Stimulated activated CD4-positive, alpha-beta T cell treated with anti-CD3 and anti-CD28 coated beads, TNF-alpha, amount 100 ng/mL, for 1 hour (primary cell): ENCODE measurements around the gene MPRIP.
"Not testable (repeated sequence)": the region's sequence is repeated elsewhere in the genome, so short reads cannot be mapped to it uniquely, and the experiment has no call there.

Experiments
- DNase-seq, 3 donors: peaks; one replicate each; pipeline ENCODE4 v3.0.0-alpha.2; 2020; ENCODE audit warnings: low read depth in 3 of 3, low spot score in 1 of 3

Gene MPRIP

DNA sequence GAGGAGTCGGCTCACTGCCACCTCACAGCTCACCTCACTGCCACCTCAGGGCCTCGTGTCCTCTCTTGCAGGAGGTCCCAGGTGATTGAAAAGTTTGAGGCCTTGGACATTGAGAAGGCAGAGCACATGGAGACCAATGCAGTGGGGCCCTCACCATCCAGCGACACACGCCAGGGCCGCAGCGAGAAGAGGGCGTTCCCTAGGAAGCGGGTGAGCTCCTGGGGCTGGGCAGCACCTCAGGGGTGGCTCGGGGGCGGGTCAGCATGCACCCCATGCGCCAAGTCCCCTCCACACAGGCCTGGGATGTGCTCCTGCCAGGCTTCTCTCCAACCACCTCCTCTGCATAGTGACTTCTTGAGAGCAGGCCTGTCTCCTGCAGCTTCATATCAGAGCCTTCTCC lies 100.3 kb downstream of the MPRIP start:
- DNase-seq: no peak

GRCh38 chr17:17143501-17143900 lies 101.2 kb downstream of the MPRIP start:
- DNase-seq: no peak

DNA sequence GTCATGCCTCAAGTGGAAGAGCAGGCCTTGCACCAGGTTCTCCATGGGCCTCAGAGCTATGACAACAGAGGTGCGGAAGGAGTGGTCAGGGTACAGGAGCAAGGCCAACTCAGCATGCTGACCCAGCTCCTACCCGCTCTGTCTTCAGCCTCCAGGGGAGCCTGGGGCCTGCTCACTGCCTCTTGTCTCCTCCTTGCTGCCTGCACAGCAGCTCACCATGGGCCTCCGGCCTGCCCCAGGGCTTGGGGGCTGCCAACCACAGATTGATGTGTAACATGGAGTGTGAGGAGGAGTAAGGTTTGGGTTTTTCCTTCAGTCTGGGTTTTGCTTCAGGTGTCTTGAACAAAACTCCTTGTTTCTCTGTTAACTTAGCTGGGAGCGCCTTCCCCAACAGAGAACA lies 101.8 kb downstream of the MPRIP start:
- no peak for DNase-seq

- DNase-seq: no peak
Measured at GRCh38 chr17:17144916-17145665, 102.8 kb downstream of the MPRIP start.

- no peak for DNase-seq
Measured at GRCh38 chr17:17146786-17147406, 104.6 kb downstream of the MPRIP start.

GRCh38 chr17:17147821-17148220 lies 105.6 kb downstream of the MPRIP start:
- DNase-seq: no peak

GRCh38 chr17:17149520-17150447 lies 107.5 kb downstream of the MPRIP start:
- no peak for DNase-seq

DNA sequence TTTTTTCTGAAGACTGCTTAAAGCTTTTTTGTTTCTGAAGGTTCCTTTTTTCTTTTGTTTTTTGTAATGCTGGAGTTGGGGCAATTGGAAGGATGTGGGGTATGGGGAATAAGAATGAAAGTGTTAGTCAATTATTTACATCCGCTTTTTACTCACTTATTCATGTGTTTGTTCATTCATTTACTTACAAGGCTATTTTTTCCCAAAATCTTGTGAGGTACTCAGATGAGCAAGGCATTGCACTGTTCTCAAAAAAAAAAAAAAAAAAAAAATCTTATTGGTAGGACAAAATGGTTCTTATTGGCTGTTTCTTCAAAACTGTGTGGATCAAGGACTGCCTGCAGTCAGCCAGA lies 108.2 kb downstream of the MPRIP start:
- DNase-seq: no peak

DNA sequence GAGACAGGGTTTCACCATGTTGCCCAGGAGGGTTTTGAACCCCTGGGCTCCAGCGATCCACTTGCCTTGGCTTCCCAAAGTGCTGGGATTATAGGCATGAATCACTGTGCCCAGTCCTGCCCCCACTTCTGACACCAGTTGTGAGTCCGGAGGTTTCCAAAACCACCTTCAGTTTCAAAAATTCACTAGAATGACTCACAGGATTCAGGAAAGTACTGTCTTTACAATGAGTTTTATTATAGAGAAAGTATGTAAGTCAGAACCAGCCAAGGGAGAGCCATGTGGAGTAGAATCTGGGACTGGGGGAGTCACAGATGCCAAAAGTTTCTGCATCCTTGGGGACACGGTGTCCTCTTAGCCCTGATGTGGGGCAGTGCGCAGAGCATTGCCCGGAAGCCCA lies 108.8 kb downstream of the MPRIP start:
- no peak for DNase-seq

DNA sequence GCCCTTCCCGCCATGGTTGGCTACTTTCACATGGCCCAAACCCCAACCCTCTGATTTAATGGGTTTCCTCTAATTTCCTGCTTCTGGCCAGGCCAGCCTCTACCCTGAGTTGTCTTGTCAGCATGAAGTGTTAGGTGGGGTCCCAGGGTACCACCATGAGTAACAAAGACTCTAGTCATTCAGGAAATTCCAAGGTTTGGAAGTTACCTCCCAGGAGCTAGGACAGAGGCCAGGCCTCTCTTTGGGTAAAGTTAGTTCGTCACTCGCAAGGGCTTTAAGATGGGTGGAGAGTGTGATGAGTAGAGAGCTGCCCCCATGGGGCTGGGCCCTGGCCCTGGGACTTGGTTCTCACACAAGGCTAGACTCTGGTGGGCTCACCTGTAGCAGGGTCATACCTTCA lies 109.3 kb downstream of the MPRIP start:
- no peak for DNase-seq

DNA sequence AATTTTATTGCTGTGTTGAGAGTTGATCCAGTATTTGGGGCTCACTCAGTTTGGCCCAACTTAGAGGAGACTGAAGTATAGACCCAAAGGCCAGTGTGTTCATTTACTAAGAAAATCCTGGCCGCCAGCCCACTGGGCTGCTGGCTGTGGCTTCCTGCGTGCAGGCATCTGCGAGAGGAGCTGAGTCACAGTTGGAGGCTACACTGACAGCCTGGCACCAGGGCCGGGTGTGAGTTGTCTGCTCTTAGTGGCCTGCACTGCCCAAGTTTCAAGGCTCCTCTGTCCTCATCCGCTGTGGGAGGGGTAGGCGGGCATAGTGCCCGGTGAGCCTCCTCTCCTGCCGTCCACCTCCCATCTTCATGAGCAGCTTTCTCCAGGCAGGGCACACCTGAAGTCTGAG lies 109.7 kb downstream of the MPRIP start:
- DNase-seq: no peak

- DNase-seq: no peak
Measured at GRCh38 chr17:17152385-17152784, 110.1 kb downstream of the MPRIP start.

GRCh38 chr17:17153071-17153470 lies 110.8 kb downstream of the MPRIP start:
- no peak for DNase-seq

DNA sequence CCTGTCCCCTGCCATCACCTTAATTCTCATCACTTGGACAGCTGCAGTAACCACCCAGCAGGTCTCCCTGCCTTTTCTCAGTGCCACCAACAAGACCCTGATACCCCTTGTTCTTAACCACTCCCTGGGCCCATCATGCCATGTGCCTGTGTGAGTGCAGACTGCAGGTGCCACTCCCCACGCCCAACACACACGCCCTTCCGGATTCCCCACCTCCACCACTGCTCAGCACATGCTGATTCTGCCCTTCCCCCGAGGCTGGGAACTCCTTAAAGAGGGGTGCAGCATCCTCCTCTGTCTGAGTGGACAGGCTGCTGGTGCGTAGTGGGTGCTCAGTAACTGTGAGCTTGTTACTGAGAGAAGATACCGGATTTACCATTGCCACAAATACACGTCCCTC lies 111.5 kb downstream of the MPRIP start:
- DNase-seq: no peak

DNA sequence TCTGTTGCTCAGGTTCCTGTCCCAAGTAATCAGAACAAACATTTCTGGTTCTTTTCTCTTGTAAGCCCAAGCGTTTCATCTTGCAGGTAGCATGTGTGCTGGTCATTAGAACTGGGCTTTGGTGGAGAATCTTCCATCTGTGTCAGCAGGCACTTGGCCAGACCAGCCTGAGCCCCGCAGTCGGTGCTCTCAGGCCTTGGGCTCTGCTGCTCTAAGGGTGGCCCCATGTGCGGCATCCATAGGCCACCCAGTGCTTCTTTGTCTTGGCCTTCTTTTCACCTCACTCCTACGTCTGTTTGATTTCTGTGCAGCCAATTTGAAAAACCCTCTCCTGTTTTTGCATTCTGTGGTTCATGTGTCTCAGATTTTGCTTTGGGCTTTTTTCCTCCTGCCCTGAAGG lies 112.3 kb downstream of the MPRIP start:
- DNase-seq: no peak

- DNase-seq: no peak
Measured at GRCh38 chr17:17154981-17155380, 112.7 kb downstream of the MPRIP start.

GRCh38 chr17:17155568-17155967 lies 113.3 kb downstream of the MPRIP start:
- DNase-seq: no peak

- DNase-seq: no peak
Measured at GRCh38 chr17:17156107-17156506, 113.8 kb downstream of the MPRIP start.

GRCh38 chr17:17156511-17156910 lies 114.3 kb downstream of the MPRIP start:
- DNase-seq: no peak

DNA sequence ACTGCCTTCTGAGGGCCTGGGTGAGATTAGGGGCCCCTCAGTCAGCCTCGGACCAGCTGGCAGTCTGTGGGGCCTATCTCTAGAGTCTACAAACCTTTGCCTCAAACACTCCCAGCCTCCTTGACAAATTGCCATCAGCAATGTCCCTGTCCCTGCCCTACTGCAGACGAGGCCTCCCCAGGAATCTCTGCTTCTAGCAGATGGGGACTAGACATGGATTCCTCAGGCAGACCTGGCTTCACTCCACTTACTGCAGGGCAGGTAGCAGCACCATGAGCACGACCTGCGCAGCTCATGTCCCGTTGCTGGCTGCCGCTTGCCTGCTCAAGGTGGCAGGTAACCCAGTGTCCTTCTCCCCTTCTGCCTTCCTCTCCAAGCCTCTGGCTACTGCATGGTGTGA lies 114.8 kb downstream of the MPRIP start:
- no peak for DNase-seq

DNA sequence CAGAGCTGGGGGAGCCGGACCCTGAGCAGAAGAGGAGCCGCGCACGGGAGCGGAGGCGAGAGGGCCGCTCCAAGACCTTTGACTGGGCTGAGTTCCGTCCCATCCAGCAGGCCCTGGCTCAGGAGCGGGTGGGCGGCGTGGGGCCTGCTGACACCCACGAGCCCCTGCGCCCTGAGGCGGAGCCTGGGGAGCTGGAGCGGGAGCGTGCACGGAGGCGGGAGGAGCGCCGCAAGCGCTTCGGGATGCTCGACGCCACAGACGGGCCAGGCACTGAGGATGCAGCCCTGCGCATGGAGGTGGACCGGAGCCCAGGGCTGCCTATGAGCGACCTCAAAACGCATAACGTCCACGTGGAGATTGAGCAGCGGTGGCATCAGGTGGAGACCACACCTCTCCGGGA lies 116.2 kb downstream of the MPRIP start:
- not testable (repeated sequence) for DNase-seq

DNA sequence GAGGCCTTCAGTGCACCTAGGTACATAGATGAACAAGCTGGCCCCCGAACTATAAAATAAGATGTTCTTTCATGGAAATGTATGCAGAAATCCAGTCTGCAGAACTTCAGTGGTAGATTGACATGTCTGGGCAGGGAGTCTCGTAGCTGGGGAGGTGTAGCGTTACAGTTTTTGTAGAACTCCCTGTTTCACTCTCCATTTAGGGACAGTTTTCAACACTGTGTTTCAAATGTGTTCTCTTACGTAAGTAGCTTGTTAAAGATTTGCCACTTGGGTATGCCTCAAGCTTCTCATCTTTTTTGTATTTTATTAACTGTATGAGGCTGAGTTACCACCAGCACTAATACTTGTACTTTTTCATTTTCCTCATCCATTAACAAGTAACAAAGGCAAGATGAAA lies 117.3 kb downstream of the MPRIP start:
- no peak for DNase-seq
